SK-N-SH (cell line): ENCODE measurements around the gene SLC40A1.

Experiments used
- CHD2 ChIP-seq: fragments of 150-350 bp; IDR thresholded peaks from 2 replicates; pipeline ENCODE4 v1.6.1; 2018; ENCODE audit warnings: low read length; ENCODE audit not compliant: partially characterized antibody
- ELF1 ChIP-seq: IDR thresholded peaks from 2 replicates; pipeline ENCODE4 v1.4.0; 2012
- EP300 ChIP-seq, 2 experiments: IDR thresholded peaks; 2 replicates each; pipeline versions ENCODE4 v1.4.0 to v1.6.1; 2012; ENCODE audit warnings: borderline replicate concordance in 1 of 2, low read depth in 1 of 2, low read length in 1 of 2
- GABPA ChIP-seq: IDR thresholded peaks from 2 replicates; pipeline ENCODE4 v1.4.0; 2012; ENCODE audit warnings: low read depth, mild to moderate bottlenecking
- POLR2AphosphoS5 ChIP-seq: IDR thresholded peaks from 2 replicates; pipeline ENCODE4 v1.6.1; 2012; ENCODE audit warnings: low read depth, low read length
- RAD21 ChIP-seq: IDR thresholded peaks from 2 replicates; pipeline ENCODE4 v1.6.1; 2012; ENCODE audit warnings: mild to moderate bottlenecking, low read length
- RFX5 ChIP-seq: IDR thresholded peaks from 2 replicates; pipeline ENCODE4 v1.6.1; 2012; ENCODE audit warnings: mild to moderate bottlenecking, improper control_type of control experiment, low read length
- SIN3A ChIP-seq: IDR thresholded peaks from 2 replicates; pipeline ENCODE4 v1.6.1; 2012; ENCODE audit warnings: low read depth, mild to moderate bottlenecking, low read length, moderate library complexity, borderline replicate concordance
- SMC3 ChIP-seq: IDR thresholded peaks from 2 replicates; pipeline ENCODE4 v1.6.1; 2012; ENCODE audit warnings: low read depth, low read length, improper control_type of control experiment
- YY1 ChIP-seq: IDR thresholded peaks from 2 replicates; pipeline ENCODE4 v1.4.0; 2012; ENCODE audit warnings: low read depth, mild to moderate bottlenecking
- TF ChIP-seq, protein P1 (sequence below): fragments of 200-600 bp; sonication (generic); IDR thresholded peaks from 2 replicates; pipeline ENCODE4 v1.6.1; 2017; ENCODE audit warnings: antibody characterized with exemption, mild to moderate bottlenecking, moderate library complexity
- TF ChIP-seq, protein P2 (sequence below): IDR thresholded peaks from 2 replicates; pipeline ENCODE4 v1.4.0; 2012; ENCODE audit warnings: low read depth, borderline replicate concordance
- TF ChIP-seq, protein P3 (sequence below): IDR thresholded peaks from 2 replicates; pipeline ENCODE4 v1.4.0; 2012; ENCODE audit warnings: low read depth
- TF ChIP-seq, protein P4 (sequence below): IDR thresholded peaks from 2 replicates; pipeline ENCODE4 v1.4.0; 2012; ENCODE audit warnings: low read depth, borderline replicate concordance

DNA sequence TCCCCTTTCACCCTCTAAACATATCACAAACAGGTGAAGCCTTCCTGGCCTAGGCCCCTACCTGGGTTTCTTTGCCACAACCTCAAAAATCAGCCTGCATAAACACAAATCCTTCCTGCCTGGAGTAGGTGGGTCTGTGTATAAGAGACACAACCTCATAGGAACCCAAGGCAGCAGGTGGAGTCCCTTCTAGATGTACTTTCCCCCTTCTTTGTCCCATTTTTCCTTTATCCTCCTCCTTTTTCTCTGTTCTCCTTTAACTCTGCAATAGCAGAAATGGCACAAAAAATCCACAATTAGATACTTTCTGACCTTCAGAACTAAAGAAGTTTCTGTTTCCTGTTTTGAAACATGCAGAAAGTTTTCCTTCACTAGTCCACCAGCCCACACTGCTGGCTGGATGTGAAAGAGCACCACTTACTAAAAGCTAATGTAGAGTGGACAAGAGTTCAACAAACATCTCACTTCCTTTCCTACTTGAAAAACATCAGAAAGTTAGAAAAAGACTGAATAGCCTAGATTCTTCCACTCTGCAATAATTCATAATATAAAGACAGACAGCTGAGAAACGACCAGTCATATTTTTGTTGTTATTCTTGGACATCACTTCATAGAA, 11.2 kb downstream of the SLC40A1 start:
- TF ChIP-seq, protein P1, sequence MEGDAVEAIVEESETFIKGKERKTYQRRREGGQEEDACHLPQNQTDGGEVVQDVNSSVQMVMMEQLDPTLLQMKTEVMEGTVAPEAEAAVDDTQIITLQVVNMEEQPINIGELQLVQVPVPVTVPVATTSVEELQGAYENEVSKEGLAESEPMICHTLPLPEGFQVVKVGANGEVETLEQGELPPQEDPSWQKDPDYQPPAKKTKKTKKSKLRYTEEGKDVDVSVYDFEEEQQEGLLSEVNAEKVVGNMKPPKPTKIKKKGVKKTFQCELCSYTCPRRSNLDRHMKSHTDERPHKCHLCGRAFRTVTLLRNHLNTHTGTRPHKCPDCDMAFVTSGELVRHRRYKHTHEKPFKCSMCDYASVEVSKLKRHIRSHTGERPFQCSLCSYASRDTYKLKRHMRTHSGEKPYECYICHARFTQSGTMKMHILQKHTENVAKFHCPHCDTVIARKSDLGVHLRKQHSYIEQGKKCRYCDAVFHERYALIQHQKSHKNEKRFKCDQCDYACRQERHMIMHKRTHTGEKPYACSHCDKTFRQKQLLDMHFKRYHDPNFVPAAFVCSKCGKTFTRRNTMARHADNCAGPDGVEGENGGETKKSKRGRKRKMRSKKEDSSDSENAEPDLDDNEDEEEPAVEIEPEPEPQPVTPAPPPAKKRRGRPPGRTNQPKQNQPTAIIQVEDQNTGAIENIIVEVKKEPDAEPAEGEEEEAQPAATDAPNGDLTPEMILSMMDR, result 0 out of 2 replicates have a peak, but pooled peaks have one; percentile 22
- no peak for TF ChIP-seq RFX5
- TF ChIP-seq EP300 (IDR thresholded peaks at IDR 0.05; ENCODE audit: borderline replicate concordance in 1 of 2, low read depth in 1 of 2, low read length in 1 of 2), result no peak
- TF ChIP-seq, protein P2, sequence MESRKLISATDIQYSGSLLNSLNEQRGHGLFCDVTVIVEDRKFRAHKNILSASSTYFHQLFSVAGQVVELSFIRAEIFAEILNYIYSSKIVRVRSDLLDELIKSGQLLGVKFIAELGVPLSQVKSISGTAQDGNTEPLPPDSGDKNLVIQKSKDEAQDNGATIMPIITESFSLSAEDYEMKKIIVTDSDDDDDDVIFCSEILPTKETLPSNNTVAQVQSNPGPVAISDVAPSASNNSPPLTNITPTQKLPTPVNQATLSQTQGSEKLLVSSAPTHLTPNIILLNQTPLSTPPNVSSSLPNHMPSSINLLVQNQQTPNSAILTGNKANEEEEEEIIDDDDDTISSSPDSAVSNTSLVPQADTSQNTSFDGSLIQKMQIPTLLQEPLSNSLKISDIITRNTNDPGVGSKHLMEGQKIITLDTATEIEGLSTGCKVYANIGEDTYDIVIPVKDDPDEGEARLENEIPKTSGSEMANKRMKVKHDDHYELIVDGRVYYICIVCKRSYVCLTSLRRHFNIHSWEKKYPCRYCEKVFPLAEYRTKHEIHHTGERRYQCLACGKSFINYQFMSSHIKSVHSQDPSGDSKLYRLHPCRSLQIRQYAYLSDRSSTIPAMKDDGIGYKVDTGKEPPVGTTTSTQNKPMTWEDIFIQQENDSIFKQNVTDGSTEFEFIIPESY, result no peak
- TF ChIP-seq CHD2, result no peak
- TF ChIP-seq SMC3, result no peak
- TF ChIP-seq POLR2AphosphoS5, result no peak
- no peak for TF ChIP-seq GABPA
- no peak for TF ChIP-seq YY1
- TF ChIP-seq, protein P3, sequence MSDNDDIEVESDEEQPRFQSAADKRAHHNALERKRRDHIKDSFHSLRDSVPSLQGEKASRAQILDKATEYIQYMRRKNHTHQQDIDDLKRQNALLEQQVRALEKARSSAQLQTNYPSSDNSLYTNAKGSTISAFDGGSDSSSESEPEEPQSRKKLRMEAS, result no peak
- TF ChIP-seq SIN3A, result no peak
- TF ChIP-seq, protein P4, sequence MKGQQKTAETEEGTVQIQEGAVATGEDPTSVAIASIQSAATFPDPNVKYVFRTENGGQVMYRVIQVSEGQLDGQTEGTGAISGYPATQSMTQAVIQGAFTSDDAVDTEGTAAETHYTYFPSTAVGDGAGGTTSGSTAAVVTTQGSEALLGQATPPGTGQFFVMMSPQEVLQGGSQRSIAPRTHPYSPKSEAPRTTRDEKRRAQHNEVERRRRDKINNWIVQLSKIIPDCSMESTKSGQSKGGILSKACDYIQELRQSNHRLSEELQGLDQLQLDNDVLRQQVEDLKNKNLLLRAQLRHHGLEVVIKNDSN, result no peak
- TF ChIP-seq ELF1, result no peak
- TF ChIP-seq RAD21, result no peak
